ENCODE measurements around the gene ZMYM5. TPM values are rescaled to one million over a fixed set of nuclear protein-coding genes. Genes with fewer than 3 reads are reported as not detected.
A peak's percentile ranks its signal among the peaks of the same experiment; 100 is the strongest.
"Not testable (repeated sequence)": the region's sequence is repeated elsewhere in the genome, so short reads cannot be mapped to it uniquely, and the experiment has no call there.

The ZMYM5 gene
- total RNA-seq: 10 to 100 TPM; 11.9 to 12.2 TPM
- polyA plus RNA-seq: 26.8 TPM

- peak within 1 kb of the TSS; percentile 86 for H3K27ac ChIP-seq (ENCODE audit: low read depth, low read length)
- H3K9me3 ChIP-seq (ENCODE audit: low read length): no peaks in the 10 kb centered on the region
- Mint-ChIP-seq H3K36me3 (peaks cover 0 to 34% (median 6%) of the 10 kb centered on the region in 3 donors), H3K27ac (peak within 1 kb of the TSS; percentile 89 to 99 (median 96)), H3K9me3 (no peaks in the 10 kb centered on the region), H3K27me3 (no peaks in the 10 kb centered on the region), H3K4me1 (peaks cover 34 to 51% (median 46%) of the 10 kb centered on the region in 3 donors), H3K4me3 (peak within 1 kb of the TSS; percentile 87 to 98 (median 96))
- peak; percentile 92 to 97 (median 92) for DNase-seq
- no peaks in the 10 kb centered on the region for H3K27me3 ChIP-seq (ENCODE audit: insufficient read depth, low read length, poor library complexity, severe bottlenecking)
- H3K4me1 ChIP-seq (ENCODE audit: insufficient read depth, low read length): peaks cover 17% of the 10 kb centered on the region
- CTCF ChIA-PET: interaction anchor here (0.6 to 1.7 kb wide), 9 partner anchors 8 to 123 kb away, joined by 3 to 10 read pairs (median 3); partner anchors contain the start of gene PSPC1
- POLR2A ChIA-PET: interaction anchor here (0.6 to 2.4 kb wide), 13 partner anchors 11 to 1740 kb away, joined by 3 to 30 read pairs (median 4); partner anchors contain the start of genes MICU2, MPHOSPH8 and PSPC1
- peak within 1 kb of the TSS; percentile 89 for H3K4me3 ChIP-seq (ENCODE audit: low read length)
- no peaks in the 10 kb centered on the region for H3K36me3 ChIP-seq (ENCODE audit: insufficient read depth, low read length)
These were observed at the start of gene ZMYM5 for GRCh38 chr13:19863323-19864023. Gene ZMYM5, minus strand, starts transcription at chr13:19863649. Its CDS starts 11,469 bp downstream, at chr13:19852180.

- H3K27me3 ChIP-seq (ENCODE audit: insufficient read depth, low read length, poor library complexity, severe bottlenecking): no peaks in the 10 kb centered on the region
- H3K27ac ChIP-seq (ENCODE audit: low read depth, low read length): no peak overlapping the region
- Mint-ChIP-seq H3K27ac (no peak overlapping the region), H3K9me3 (no peaks in the 10 kb centered on the region), H3K36me3 (no peaks in the 10 kb centered on the region), H3K4me3 (no peak overlapping the region), H3K27me3 (peaks cover 0 to 2% of the 10 kb centered on the region in 2 donors), H3K4me1 (no peaks in the 10 kb centered on the region)
- no peaks in the 10 kb centered on the region for H3K4me1 ChIP-seq (ENCODE audit: insufficient read depth, low read length)
- no peak for DNase-seq
- H3K36me3 ChIP-seq (ENCODE audit: insufficient read depth, low read length): no peaks in the 10 kb centered on the region
- POLR2A ChIA-PET: no interaction called here
- no peaks in the 10 kb centered on the region for H3K9me3 ChIP-seq (ENCODE audit: low read length)
- H3K4me3 ChIP-seq (ENCODE audit: low read length): no peak overlapping the region
- CTCF ChIA-PET: interaction anchor here (0.6 kb wide), 1 partner anchor 46 kb away, joined by 3 read pairs; no protein-coding TSS in a partner anchor
These were observed 47.1 kb upstream of the ZMYM5 start for GRCh38 chr13:19910336-19911072.

GRCh38 chr13:19908350-19908986, 45.0 kb upstream of the ZMYM5 start:
- H3K27ac ChIP-seq (ENCODE audit: low read depth, low read length): no peak overlapping the region
- CTCF ChIA-PET: no interaction called here

GRCh38 chr13:19905487-19906195, 42.2 kb upstream of the ZMYM5 start:
- H3K36me3 Mint-ChIP-seq; CTCF ChIA-PET; POLR2A ChIA-PET; H3K4me1 ChIP-seq (ENCODE audit: insufficient read depth, low read length); H3K9me3 Mint-ChIP-seq; H3K27me3 ChIP-seq (ENCODE audit: insufficient read depth, low read length, poor library complexity, severe bottlenecking); H3K4me3 ChIP-seq (ENCODE audit: low read length); H3K27ac Mint-ChIP-seq; H3K36me3 ChIP-seq (ENCODE audit: insufficient read depth, low read length); H3K27ac ChIP-seq (ENCODE audit: low read depth, low read length); H3K4me3 Mint-ChIP-seq; H3K9me3 ChIP-seq (ENCODE audit: low read length); DNase-seq; H3K27me3 Mint-ChIP-seq; H3K4me1 Mint-ChIP-seq: not testable (repeated sequence)

More at GRCh38 chr13:19908350-19908986, 45.0 kb upstream of the ZMYM5 start:
- Mint-ChIP-seq H3K27me3 (no peaks in the 10 kb centered on the region), H3K4me3 (no peak overlapping the region), H3K36me3 (no peaks in the 10 kb centered on the region), H3K27ac (no peak overlapping the region), H3K9me3 (no peaks in the 10 kb centered on the region), H3K4me1 (no peaks in the 10 kb centered on the region)
- no peak for DNase-seq
- no peaks in the 10 kb centered on the region for H3K9me3 ChIP-seq (ENCODE audit: low read length)
- no peak overlapping the region for H3K4me3 ChIP-seq (ENCODE audit: low read length)
- no peaks in the 10 kb centered on the region for H3K27me3 ChIP-seq (ENCODE audit: insufficient read depth, low read length, poor library complexity, severe bottlenecking)
- H3K4me1 ChIP-seq (ENCODE audit: insufficient read depth, low read length): no peaks in the 10 kb centered on the region
- POLR2A ChIA-PET: no interaction called here
- H3K36me3 ChIP-seq (ENCODE audit: insufficient read depth, low read length): no peaks in the 10 kb centered on the region

GRCh38 chr13:19890030-19890429, 26.6 kb upstream of the ZMYM5 start:
- no peak overlapping the region for H3K27ac ChIP-seq (ENCODE audit: low read depth, low read length)
- no peaks in the 10 kb centered on the region for H3K36me3 ChIP-seq (ENCODE audit: insufficient read depth, low read length)

GRCh38 chr13:19888799-19889198, 25.4 kb upstream of the ZMYM5 start:
- no peak overlapping the region for H3K4me3 Mint-ChIP-seq
- no peaks in the 10 kb centered on the region for H3K36me3 Mint-ChIP-seq
- no peaks in the 10 kb centered on the region for H3K4me1 Mint-ChIP-seq
- H3K36me3 ChIP-seq (ENCODE audit: insufficient read depth, low read length): no peaks in the 10 kb centered on the region
- no peaks in the 10 kb centered on the region for H3K9me3 ChIP-seq (ENCODE audit: low read length)
- peak in 1 of 5 donors; percentile 5 for DNase-seq
- H3K27ac Mint-ChIP-seq: no peak overlapping the region
- H3K4me3 ChIP-seq (ENCODE audit: low read length): no peak overlapping the region
- CTCF ChIA-PET: interaction anchor here (1.0 to 1.2 kb wide), 2 partner anchors 239 to 301 kb away, joined by 3 read pairs; no protein-coding TSS in a partner anchor
- H3K27ac ChIP-seq (ENCODE audit: low read depth, low read length): no peak overlapping the region
- POLR2A ChIA-PET: no interaction called here
- no peaks in the 10 kb centered on the region for H3K4me1 ChIP-seq (ENCODE audit: insufficient read depth, low read length)
- H3K27me3 Mint-ChIP-seq: no peaks in the 10 kb centered on the region
- H3K9me3 Mint-ChIP-seq: no peaks in the 10 kb centered on the region
- H3K27me3 ChIP-seq (ENCODE audit: insufficient read depth, low read length, poor library complexity, severe bottlenecking): no peaks in the 10 kb centered on the region

More at GRCh38 chr13:19890030-19890429, 26.6 kb upstream of the ZMYM5 start:
- Histone ChIP-seq H3K4me1 (ENCODE audit: insufficient read depth, low read length) (no peaks in the 10 kb centered on the region), H3K4me3 (ENCODE audit: low read length) (no peak overlapping the region), H3K9me3 (ENCODE audit: low read length) (no peaks in the 10 kb centered on the region), H3K27me3 (ENCODE audit: insufficient read depth, low read length, poor library complexity, severe bottlenecking) (no peaks in the 10 kb centered on the region)
- no peaks in the 10 kb centered on the region for H3K36me3 Mint-ChIP-seq
- H3K9me3 Mint-ChIP-seq: no peaks in the 10 kb centered on the region
- POLR2A ChIA-PET: no interaction called here
- no peaks in the 10 kb centered on the region for H3K4me1 Mint-ChIP-seq
- CTCF ChIA-PET: interaction anchor here (1.0 kb wide), 1 partner anchor 55 kb away, joined by 3 read pairs; no protein-coding TSS in a partner anchor
- no peak for DNase-seq
- H3K27ac Mint-ChIP-seq: no peak overlapping the region
- H3K27me3 Mint-ChIP-seq: no peaks in the 10 kb centered on the region
- H3K4me3 Mint-ChIP-seq: no peak overlapping the region

- Histone ChIP-seq H3K9me3 (ENCODE audit: low read length) (no peaks in the 10 kb centered on the region), H3K36me3 (ENCODE audit: insufficient read depth, low read length) (no peaks in the 10 kb centered on the region), H3K4me3 (ENCODE audit: low read length) (no peak overlapping the region), H3K27me3 (ENCODE audit: insufficient read depth, low read length, poor library complexity, severe bottlenecking) (no peaks in the 10 kb centered on the region), H3K4me1 (ENCODE audit: insufficient read depth, low read length) (no peaks in the 10 kb centered on the region), H3K27ac (ENCODE audit: low read depth, low read length) (no peak overlapping the region)
- DNase-seq: no peak
- no peaks in the 10 kb centered on the region for H3K36me3 Mint-ChIP-seq
- POLR2A ChIA-PET: no interaction called here
- H3K4me1 Mint-ChIP-seq: no peaks in the 10 kb centered on the region
- H3K9me3 Mint-ChIP-seq: no peaks in the 10 kb centered on the region
- peak overlapping the region in 1 of 8 donors; percentile 29 for H3K27ac Mint-ChIP-seq
- H3K27me3 Mint-ChIP-seq: peaks cover 4 to 17% of the 10 kb centered on the region in 2 donors
- no peak overlapping the region for H3K4me3 Mint-ChIP-seq
- CTCF ChIA-PET: no interaction called here
These were observed 18.8 kb upstream of the ZMYM5 start for GRCh38 chr13:19882231-19882630.

All from CD8-positive, alpha-beta memory T cell (primary cell).